Measurements from ENCODE around the gene SERPINI2.

The SERPINI2 gene, protein sequence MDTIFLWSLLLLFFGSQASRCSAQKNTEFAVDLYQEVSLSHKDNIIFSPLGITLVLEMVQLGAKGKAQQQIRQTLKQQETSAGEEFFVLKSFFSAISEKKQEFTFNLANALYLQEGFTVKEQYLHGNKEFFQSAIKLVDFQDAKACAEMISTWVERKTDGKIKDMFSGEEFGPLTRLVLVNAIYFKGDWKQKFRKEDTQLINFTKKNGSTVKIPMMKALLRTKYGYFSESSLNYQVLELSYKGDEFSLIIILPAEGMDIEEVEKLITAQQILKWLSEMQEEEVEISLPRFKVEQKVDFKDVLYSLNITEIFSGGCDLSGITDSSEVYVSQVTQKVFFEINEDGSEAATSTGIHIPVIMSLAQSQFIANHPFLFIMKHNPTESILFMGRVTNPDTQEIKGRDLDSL

GRCh38 chr3:167473863-167474262 is at the start of gene SERPINI2:
SERPINI2 (minus strand) TSS chr3:167474042; CDS start chr3:167471834, 2,208 bp downstream.
- DNase-seq: no peak

GRCh38 chr3:167521006-167521355 is 47.1 kb upstream of the SERPINI2 start:
- no peak for DNase-seq

DNA sequence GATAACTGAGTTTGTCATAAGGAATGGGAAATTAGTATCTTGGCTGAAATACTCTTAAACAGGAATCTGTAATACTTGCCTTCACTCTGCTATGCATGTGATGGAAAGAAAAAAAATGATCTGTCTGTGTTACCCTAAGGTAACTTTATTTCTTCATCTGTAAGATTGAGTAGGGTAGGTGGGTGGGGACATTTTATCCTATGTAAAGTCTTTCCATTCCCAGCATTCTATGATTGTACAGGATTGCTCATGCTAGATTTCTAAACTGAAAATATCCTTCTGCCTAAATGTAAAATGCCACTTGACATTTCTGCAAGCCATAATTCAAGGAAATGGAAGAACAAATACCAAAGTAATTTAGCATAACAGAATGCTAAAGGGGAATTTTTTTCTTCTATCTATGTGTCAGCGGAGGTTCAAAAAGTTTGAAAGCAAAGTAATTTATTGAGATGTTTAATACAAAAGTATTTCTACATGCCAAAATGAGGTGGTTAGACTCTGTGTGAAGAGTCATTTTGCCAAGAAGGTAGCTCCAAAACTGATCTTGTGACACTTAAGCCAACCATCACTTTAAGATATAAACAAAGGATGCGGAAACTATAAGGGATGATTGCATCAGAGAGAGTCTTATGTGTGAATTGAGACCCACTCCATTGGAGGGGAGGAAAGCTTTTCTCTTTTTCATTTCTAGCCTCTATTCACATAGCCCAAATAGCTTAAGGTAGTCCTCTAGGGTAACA is 46.6 kb upstream of the SERPINI2 start:
- no peak for DNase-seq

GRCh38 chr3:167507954-167508353 is 34.1 kb upstream of the SERPINI2 start:
- no peak for DNase-seq

- no peak for DNase-seq
Measured at GRCh38 chr3:167502401-167502800, 28.6 kb upstream of the SERPINI2 start.

DNA sequence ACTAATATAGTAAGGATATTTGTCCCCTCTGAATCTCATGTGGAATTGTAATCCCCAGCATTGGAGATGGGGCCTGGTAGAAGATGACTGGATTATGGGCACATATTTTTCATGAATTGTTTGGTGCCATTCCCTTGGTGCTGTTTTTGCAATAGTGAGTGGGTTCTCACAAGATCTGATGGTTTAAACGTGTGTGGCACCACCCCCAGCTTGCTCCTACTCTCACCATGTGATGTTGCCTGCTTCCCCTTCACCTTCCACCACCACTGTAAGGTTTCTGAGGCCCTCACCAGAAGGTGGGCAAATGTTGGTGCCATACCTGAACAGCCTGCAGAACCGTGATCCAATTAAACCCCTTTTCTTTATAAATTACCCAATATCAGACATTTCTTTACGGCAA is 28.1 kb upstream of the SERPINI2 start:
- no peak for DNase-seq

- DNase-seq: no peak
Measured at GRCh38 chr3:167497903-167498302, 24.1 kb upstream of the SERPINI2 start.

DNA sequence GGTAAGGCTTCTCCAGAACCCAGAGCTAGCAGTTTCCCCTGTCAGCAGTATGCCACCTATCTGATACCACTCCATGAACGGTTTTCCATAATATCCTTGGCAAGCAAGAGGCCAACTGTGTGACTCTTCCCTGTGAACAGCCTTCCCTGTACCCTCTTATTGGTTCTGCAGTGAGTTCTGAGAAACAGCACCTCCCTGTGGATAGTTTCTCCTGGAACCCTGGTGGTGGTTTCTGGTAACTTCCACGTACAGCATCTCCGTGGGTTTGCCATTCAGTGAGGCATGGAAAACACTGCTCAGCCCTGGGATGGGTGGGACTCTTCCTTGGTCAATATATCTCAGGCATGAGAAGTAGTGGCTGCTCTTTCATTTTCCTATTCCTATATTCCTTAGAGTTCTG is 19.4 kb upstream of the SERPINI2 start:
- DNase-seq: no peak

DNA sequence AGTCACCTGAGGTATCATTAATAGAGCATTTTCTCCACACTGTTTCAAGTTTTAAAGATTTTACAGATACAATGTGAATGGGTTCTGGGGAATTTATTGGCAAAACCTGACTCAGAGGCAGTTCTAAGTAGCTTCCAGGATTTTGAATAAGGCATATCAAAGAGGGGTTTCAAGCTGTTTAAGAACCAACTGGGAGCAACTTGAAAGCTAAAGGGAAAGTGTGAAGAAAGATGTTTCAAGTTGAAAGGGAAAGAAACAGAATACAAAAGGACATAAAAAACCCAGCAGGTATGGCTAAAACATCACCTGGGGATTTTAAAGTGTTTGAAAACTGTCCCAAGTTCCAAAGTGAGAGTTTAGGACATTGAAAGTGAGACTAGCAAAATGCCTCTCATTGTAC is 17.8 kb upstream of the SERPINI2 start:
- no peak for DNase-seq

GRCh38 chr3:167489571-167489970 is 15.7 kb upstream of the SERPINI2 start:
- no peak for DNase-seq

DNA sequence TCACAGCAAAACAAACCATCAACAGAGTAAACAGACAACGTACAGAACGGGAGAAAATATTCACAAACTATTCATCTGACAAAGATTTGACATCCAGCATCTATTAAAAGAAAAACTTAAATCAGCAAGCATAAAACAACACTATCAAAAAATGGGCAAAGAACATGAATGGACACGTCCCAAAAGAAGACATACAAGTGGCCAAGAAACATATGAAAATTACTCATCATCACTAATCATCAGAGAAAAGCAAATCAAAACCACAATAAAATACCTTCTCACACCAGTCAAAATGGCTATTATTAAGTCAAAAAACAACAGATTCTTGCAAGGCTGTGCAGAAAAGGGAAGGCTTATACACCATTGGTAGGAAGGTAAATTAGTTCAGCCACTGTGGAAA is 13.7 kb upstream of the SERPINI2 start:
- DNase-seq: no peak

DNA sequence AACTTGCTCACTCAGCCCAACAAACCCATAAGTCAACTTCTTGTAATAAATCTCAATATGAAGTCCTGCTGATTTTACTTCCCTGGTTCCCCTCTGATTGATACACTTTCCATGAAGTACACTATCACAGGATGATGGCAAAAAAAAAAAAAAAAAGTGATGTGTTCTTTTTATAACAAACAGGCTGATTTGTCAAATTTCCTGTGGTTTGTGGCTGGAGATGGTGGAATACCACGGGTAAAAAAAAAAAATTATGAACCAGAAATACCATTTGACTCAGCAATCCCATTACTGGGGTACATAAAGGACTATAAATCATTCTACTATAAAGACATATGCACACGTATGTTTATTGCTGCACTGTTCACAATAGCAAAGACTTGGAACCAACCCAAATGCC is 10.7 kb upstream of the SERPINI2 start:
- DNase-seq: no peak

GRCh38 chr3:167483708-167484475 is 10.1 kb upstream of the SERPINI2 start:
- no peak for DNase-seq

DNA sequence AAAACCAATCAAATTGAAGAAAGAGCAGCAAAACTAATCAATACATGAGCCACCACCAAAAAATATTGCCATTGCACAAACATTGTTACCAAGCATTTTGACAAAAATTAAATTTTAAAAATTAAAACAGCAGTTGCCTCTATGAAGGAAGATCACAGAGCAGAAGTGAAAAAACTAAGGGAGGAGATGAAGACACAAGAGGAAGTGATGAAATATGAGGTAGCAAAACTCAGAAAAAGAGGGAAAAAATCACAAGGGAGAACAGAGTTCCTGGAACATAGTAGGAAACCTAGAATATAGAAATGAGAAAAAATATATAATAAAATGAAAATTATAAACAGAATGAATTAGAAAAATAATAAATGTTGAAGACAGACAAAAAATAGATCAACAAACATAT is 7.3 kb upstream of the SERPINI2 start:
- no peak for DNase-seq

- no peak for DNase-seq
Measured at GRCh38 chr3:167480748-167481147, 6.9 kb upstream of the SERPINI2 start.

- DNase-seq: no peak
Measured at GRCh38 chr3:167469381-167469780, 4.5 kb downstream of the SERPINI2 start.

GRCh38 chr3:167467848-167468611 is 5.8 kb downstream of the SERPINI2 start:
- no peak for DNase-seq

- DNase-seq: no peak
Measured at GRCh38 chr3:167466966-167467365, 6.9 kb downstream of the SERPINI2 start.

GRCh38 chr3:167456157-167456799 is 17.6 kb downstream of the SERPINI2 start:
- no peak for DNase-seq

DNA sequence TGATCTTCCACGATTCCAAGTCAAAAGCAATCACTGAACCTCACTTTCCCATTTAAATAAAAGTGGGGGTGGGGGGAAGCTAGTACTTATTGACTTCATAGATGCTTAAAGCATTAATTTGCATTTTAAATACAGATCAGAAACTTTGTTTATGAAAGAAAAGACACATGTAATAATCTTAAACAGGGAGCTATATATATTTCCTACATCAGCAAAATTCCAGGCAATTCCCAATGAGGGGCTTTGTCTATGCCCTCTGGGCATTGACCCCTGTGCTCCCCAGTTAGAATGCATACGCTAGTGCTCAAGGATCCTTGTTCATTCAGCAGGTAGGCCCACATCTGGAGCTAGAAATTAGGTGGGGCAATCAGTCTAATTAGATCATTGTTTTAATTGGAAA is 20.0 kb downstream of the SERPINI2 start:
- DNase-seq: no peak

DNA sequence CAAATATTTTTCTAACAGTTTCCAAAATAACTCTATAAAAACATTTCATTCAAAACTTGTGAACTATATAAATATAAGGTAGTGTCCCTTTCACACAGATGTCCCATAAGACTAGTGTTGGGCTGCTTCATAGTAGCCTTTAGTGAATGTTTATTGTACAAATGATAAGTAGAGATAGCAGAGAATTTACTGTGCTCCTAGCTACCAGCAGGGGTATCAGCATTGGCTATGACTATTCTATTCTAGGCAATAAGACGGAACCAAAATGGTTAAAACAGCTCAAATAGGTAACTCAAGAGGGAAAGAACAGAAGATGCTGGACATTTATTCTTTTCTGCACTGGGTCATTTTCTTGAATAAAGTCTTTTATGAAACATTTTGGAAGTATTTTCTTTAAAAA is 22.6 kb downstream of the SERPINI2 start:
- no peak for DNase-seq

DNA sequence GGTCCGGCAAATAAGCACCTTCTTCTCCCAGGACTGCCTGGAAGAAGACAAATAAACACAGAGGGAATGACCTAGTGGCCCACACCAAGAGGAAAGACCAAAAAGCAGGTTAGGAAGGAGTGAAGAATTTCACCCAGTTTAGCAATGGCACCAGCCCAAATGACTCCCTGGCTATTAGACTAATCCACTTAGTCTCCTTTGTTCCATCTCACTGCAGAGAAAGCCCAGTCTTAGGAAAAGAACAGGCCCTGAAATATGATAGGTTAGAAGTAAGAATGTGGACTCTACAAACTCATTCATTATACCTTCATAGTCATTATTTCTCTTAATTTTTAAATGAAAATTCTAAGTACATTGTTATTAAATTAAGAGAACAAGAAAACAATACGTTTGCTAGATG is 23.2 kb downstream of the SERPINI2 start:
- no peak for DNase-seq
